ENCODE measurements around the gene GRID1. TPM values are rescaled to one million over a fixed set of nuclear protein-coding genes. Genes with fewer than 3 reads are reported as not detected.

Gene GRID1
- total RNA-seq, 1 donor: not detected

DNA sequence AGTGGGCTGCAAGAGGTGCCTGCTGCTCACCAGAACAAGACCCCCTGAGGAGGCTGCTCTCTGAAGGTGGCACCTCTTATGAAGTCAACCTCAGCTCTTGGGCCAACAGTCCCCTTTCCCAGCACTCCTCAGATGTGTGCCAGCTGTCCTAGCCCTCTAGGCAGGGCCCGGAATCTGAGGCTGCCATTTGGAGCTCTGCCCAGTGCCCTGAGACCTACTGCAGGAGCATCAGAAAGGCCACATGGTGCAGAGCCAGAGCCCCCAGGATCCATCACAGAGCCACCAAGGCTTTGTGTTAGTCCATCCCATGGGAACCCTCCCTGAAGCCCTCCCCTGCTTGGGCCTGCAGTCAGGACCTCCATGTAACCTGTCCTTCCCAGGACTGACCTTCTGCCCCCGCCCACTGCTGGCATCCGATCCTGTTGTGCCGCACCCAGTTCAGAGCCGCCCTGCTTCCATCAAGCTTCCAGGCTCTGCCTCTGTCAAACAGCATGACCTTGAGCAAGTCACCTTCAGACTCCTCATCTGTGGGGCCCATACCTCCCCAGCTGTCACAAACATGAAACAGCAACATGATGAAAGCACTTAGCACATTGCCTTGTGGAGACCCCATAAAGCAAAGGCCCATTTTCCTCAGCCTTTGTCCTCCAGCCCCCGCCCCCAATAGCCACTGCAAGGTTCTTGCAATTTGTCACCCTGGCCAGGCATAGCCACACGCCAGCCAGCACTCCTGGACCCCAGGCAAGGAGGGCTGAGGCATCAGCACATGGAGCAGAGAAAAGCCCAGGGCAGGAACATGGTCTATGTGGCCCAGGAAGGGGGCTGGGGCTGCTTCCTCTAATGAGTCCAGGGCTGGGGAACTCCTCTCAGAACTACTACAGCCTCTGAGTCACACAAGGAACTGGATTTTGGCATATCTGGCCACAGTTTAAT, 51.7 kb downstream of the GRID1 start:
- Histone ChIP-seq H3K9me3 (ENCODE audit: low read depth, low read length) (no peaks in the 10 kb centered on the region), H3K27me3 (ENCODE audit: insufficient read depth, low read length) (no peaks in the 10 kb centered on the region), H3K4me1 (ENCODE audit: insufficient read depth, low read length) (no peaks in the 10 kb centered on the region), H3K4me3 (ENCODE audit: low read length) (no peak overlapping the region)

DNA sequence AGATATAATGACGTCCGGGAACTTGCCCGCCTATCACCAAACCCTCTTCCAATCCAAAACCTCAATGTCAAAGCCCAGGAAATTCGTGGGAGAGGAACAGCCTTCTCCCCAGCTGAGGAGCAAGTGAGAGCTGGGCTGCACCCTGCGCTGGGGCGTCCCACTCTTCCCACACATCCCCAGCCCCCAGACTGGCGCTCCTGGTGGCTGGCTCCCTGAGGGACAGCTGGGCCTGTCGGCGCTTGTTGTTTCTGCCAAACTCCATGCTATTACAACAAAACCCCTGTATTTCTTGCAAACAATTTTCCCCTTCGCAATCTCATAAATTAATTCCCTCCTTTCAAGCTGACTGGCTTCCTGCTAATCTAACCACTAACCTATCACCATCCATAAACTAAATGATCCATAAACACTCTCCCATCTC, 53.0 kb downstream of the GRID1 start:
- Histone ChIP-seq H3K27me3 (ENCODE audit: insufficient read depth, low read length) (no peaks in the 10 kb centered on the region), H3K9me3 (ENCODE audit: low read depth, low read length) (no peaks in the 10 kb centered on the region), H3K4me3 (ENCODE audit: low read length) (no peak overlapping the region), H3K4me1 (ENCODE audit: insufficient read depth, low read length) (no peaks in the 10 kb centered on the region)

DNA sequence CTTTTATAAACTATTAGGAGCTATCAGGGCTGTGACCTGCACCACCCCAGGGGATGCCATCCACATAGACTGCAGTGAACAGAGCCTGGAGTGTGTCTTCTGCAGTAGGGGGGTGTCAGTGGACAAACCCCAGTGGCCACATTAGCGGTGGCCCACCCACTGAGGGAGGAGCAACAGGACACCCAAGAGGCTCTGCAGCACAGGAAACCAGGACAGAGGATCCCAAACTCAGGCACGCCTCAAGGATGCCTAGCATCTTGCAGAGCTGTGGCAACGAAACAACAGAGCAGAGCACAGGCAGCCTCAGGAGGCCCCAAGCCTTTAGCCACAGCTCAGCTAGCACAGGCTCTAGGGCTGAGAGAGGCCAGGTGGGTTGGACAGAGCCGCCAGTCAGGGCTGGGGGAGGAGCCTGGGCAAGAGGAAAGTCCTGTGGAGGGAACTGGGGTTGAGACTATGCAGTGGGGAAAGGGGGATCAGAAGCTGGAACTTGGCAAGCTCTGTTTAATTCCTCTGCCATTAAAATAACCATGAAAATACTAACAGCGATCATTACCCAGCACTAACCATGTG, 53.8 kb downstream of the GRID1 start:
- H3K4me3 ChIP-seq (ENCODE audit: low read length): no peak overlapping the region
- no peaks in the 10 kb centered on the region for H3K9me3 ChIP-seq (ENCODE audit: low read depth, low read length)
- no peaks in the 10 kb centered on the region for H3K27me3 ChIP-seq (ENCODE audit: insufficient read depth, low read length)
- H3K4me1 ChIP-seq (ENCODE audit: insufficient read depth, low read length): no peaks in the 10 kb centered on the region

DNA sequence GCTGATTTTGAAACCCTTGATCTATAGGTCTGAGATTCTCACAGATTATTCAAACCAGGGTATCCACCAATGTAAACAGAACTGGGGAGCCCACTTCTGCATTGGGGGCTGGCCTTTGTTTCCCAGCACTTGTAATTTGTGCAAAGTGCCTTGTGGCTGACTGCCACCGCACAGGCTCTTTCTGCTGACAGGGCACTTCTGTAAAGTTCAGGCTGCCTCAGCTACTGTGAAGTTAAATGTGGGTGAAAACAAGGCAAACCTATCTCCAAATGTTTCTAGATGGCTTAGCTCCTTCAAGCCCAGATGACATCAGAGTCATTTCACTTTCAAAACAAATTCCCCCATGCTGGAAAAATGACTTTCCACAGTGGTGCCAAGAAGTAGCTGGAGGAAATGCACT, 54.7 kb downstream of the GRID1 start:
- no peaks in the 10 kb centered on the region for H3K27me3 ChIP-seq (ENCODE audit: insufficient read depth, low read length)
- H3K4me3 ChIP-seq (ENCODE audit: low read length): no peak overlapping the region
- no peaks in the 10 kb centered on the region for H3K4me1 ChIP-seq (ENCODE audit: insufficient read depth, low read length)
- no peaks in the 10 kb centered on the region for H3K9me3 ChIP-seq (ENCODE audit: low read depth, low read length)

DNA sequence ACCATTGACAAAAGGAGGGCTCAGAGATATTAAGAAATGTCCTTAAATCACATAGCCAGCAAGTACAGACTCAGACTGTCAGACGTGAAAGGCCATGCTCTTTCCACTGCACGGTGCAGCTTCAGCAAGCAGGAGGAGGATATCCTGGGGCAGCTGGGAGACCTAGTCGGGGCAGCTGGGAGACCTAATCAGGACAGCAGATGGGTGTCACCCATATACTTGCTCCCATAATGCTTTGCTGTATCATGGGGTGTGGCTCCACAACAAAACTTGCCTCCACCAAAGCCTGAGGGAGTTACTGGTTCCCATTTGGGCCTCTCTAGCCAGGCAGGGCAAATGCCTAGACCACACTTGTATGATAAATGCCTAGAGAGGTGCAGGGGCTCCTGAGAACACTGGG, 55.4 kb downstream of the GRID1 start:
- Histone ChIP-seq H3K27me3 (ENCODE audit: insufficient read depth, low read length) (no peaks in the 10 kb centered on the region), H3K4me1 (ENCODE audit: insufficient read depth, low read length) (no peaks in the 10 kb centered on the region), H3K9me3 (ENCODE audit: low read depth, low read length) (no peaks in the 10 kb centered on the region), H3K4me3 (ENCODE audit: low read length) (no peak overlapping the region)

DNA sequence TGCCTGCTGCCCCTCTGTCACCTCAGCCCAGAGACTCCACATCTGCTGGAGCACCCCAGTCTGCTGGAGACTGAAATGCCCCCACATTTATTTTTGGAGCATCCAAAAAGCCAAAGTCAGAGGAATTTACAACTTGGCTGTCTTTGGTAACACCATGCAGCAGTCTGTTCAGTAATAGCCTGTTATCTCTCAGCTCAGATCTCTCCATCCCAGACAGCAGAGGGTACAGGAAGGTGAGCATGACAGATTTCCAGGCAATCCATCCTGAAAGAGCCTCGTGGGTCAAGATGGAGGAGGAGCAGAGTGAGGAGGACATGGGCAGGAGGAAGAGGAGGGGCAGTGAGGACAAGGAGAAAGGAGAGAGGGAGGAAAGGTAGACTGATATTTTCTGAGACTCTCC, 55.9 kb downstream of the GRID1 start:
- H3K4me1 ChIP-seq (ENCODE audit: insufficient read depth, low read length): no peaks in the 10 kb centered on the region
- no peaks in the 10 kb centered on the region for H3K9me3 ChIP-seq (ENCODE audit: low read depth, low read length)
- no peak overlapping the region for H3K4me3 ChIP-seq (ENCODE audit: low read length)
- no peaks in the 10 kb centered on the region for H3K27me3 ChIP-seq (ENCODE audit: insufficient read depth, low read length)

DNA sequence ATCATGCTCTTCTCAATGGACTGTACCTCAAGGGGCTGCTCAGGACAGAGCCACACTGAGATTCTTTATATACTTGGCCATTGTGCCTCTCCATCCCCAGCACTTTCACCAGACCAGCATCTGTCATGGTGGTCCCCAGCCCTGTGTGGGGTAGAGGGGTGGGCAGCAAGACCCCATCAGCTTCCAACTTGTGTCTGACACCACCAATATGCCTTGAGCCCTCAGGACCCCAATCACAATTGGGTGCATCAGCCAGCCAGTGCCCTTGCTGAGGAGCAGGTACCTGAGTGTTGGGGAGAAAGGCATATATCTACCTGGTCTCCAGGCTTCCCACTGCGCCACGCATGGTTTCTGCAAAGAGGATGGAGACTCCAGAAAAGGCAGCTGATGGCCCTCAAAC, 56.3 kb downstream of the GRID1 start:
- H3K27me3 ChIP-seq (ENCODE audit: insufficient read depth, low read length): no peaks in the 10 kb centered on the region
- H3K4me3 ChIP-seq (ENCODE audit: low read length): no peak overlapping the region
- H3K9me3 ChIP-seq (ENCODE audit: low read depth, low read length): no peaks in the 10 kb centered on the region
- H3K4me1 ChIP-seq (ENCODE audit: insufficient read depth, low read length): no peaks in the 10 kb centered on the region

DNA sequence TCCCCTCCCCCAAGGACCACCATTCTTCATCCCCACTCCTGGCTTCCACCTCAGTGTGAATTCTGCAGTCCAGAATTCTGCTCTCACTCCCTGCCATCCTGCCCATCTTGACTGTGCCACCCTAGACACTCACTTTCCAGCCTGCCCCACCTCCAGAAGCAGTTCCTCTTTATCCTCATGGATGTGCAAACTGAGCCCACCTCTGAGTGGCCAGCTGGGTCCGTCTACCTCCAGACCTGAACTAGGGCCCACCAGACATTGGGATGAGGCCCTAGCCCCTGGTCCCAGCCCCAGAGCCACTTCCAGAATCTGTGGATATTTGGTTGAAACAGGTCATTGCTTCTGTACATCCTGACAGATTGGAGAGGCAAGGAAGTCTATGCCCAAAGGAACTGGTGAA, 58.5 kb downstream of the GRID1 start:
- no peaks in the 10 kb centered on the region for H3K27me3 ChIP-seq (ENCODE audit: insufficient read depth, low read length)
- no peaks in the 10 kb centered on the region for H3K4me1 ChIP-seq (ENCODE audit: insufficient read depth, low read length)
- H3K9me3 ChIP-seq (ENCODE audit: low read depth, low read length): no peaks in the 10 kb centered on the region
- no peak overlapping the region for H3K4me3 ChIP-seq (ENCODE audit: low read length)

DNA sequence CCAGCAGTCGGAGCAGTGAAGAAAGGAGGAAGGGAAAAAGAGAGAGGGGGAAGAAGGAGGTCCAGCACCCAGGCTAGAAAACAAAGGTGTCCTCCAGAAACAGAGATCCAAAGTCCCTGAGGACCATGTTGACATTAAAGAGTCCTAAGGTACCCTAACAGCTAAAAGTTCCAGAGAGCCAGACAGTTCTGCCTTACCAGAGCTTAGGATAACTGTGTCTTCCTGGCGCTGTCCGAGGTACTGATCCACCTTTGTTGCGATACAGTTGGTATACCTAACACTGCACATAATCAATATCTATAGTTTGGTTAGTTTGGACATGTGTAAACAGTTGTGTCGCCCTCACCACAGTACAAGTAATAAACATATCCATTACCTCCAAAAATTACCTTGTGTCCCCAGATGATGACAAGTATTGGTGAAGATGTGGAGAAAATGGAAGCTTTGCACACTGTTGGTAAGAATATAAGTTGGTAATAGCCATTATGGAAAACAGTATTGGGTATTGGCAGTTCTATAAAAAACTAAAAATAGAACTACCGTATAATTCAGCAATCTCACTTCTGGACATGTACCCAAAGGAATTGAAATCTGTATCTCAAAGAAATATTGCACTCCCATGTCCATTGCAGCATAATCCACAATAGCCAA, 59.8 kb downstream of the GRID1 start:
- Histone ChIP-seq H3K9me3 (ENCODE audit: low read depth, low read length) (no peaks in the 10 kb centered on the region), H3K4me1 (ENCODE audit: insufficient read depth, low read length) (no peaks in the 10 kb centered on the region), H3K27me3 (ENCODE audit: insufficient read depth, low read length) (no peaks in the 10 kb centered on the region), H3K4me3 (ENCODE audit: low read length) (no peak overlapping the region)

DNA sequence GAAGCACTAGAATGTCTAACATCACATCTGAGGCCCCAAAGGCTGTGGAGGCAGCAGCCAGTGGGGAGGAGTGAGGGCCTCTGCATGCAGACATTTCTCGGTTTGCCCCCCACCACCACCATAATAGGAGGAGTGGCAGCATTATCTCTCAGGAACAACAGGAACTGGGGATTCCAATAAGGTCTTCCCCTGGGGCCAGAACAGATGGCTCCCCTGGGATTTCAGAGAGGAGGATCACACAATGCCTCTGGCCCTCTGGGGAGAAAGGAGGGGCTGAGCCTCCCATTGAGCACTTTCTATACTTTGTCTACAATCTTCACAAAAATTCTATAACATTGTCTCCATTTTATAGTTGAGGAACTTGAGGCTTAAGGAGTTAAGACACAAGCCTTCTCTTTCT, 61.1 kb downstream of the GRID1 start:
- H3K4me1 ChIP-seq (ENCODE audit: insufficient read depth, low read length): no peaks in the 10 kb centered on the region
- H3K9me3 ChIP-seq (ENCODE audit: low read depth, low read length): no peaks in the 10 kb centered on the region
- H3K27me3 ChIP-seq (ENCODE audit: insufficient read depth, low read length): no peaks in the 10 kb centered on the region
- no peak overlapping the region for H3K4me3 ChIP-seq (ENCODE audit: low read length)

DNA sequence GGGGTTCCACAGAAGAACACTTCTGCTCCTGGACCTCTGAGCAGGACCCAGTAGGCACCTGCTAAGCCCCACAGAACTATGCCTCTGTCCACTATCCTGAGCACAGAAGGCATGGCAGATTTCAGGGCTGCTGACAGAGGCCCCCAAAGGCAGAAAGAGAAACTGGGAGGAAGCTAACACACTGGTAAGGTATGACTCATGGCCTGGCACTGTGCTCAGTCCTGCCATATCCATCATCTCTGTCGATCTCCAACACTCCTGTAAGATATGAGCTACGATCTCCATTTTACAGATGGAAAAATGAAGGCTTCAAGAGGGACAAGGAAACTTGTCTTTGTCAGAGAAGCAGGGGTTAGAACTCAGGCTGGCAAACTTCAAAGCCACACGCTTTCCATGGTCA, 62.2 kb downstream of the GRID1 start:
- H3K9me3 ChIP-seq (ENCODE audit: low read depth, low read length): no peaks in the 10 kb centered on the region
- no peaks in the 10 kb centered on the region for H3K27me3 ChIP-seq (ENCODE audit: insufficient read depth, low read length)
- H3K4me3 ChIP-seq (ENCODE audit: low read length): no peak overlapping the region
- H3K4me1 ChIP-seq (ENCODE audit: insufficient read depth, low read length): no peaks in the 10 kb centered on the region

DNA sequence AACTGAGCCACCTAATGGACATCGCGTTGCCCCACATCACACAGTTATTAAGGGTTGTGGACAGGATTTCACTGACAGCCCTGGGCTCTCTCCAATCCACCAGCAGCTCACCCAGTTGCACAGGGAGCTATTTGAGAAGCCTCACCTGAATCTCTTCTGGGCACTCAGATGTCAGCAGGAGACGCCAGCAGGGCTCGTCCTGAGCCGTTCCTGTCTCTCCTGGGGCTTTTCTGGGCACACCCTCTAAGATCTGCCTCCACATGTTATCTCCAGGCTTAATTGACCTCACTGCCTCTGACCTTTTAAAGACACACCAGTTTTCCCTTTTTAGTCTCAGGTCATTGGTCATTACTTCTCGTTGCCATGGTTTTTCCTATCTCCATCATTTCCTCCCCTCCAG, 63.0 kb downstream of the GRID1 start:
- Histone ChIP-seq H3K27me3 (ENCODE audit: insufficient read depth, low read length) (no peaks in the 10 kb centered on the region), H3K9me3 (ENCODE audit: low read depth, low read length) (no peaks in the 10 kb centered on the region), H3K4me3 (ENCODE audit: low read length) (no peak overlapping the region), H3K4me1 (ENCODE audit: insufficient read depth, low read length) (no peaks in the 10 kb centered on the region)

DNA sequence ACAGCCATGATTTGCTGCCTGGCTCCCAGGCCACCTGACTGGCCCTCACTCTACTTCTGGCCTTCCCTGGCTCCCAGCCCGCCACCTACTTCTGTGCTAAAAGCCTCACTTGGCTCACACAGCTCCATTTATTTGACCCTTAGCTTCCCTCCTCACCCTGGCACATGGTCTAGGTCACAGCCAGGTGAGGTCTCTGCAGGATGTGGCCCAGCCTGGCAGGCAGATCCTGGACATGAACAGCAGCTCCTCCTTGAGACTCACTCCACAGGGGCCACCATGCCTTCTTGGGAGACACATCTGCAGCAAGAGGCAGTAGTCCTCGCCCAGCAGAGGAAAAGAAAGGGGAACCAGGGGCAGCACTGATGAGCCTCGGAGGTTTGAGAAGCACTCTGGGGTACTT, 64.6 kb downstream of the GRID1 start:
- Histone ChIP-seq H3K4me1 (ENCODE audit: insufficient read depth, low read length) (no peaks in the 10 kb centered on the region), H3K27me3 (ENCODE audit: insufficient read depth, low read length) (no peaks in the 10 kb centered on the region), H3K9me3 (ENCODE audit: low read depth, low read length) (no peaks in the 10 kb centered on the region), H3K4me3 (ENCODE audit: low read length) (no peak overlapping the region)

DNA sequence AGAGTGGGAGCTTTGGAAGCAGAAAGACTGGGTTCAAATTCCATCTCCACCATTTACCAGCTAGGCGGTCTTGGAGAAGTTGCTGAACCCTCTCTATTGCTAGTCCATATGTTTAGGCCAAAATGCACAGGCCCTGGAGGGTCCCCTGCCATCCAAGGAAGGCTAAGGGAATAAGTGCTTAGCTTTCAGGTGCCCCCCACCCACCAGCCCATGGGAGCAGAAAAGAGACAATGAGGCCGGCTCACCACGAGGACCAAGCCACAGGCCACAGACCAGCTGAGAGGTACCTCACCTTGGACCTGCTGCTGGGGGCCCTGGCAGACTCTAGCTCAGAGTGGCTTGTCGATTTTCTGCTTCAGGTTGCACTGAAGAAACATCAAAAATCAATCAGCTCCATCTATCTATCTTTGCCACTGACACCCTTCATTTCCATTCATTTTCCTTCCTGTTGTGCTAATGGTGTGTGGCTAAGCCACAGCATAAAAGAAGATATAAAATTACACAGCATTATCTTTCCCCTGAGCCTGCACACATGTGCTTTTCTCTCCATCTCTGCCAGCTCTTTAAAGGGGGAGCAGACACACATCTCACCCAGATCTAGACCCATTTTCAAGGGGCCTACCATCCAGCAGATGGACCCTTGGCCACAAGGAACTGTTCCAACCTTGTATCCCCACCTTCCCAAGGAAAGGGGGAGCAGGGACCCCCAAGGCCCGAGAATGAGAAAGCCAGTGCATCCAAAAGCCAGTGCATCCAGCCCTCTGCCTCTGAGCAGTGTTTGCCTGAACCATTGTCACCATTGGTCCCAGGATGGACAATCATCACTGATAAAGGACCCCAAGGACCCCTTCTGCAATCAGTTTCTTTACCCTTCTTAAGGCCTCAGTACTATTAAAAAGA, 65.4 kb downstream of the GRID1 start:
- Histone ChIP-seq H3K4me3 (ENCODE audit: low read length) (no peak overlapping the region), H3K9me3 (ENCODE audit: low read depth, low read length) (no peaks in the 10 kb centered on the region), H3K27me3 (ENCODE audit: insufficient read depth, low read length) (no peaks in the 10 kb centered on the region), H3K4me1 (ENCODE audit: insufficient read depth, low read length) (no peaks in the 10 kb centered on the region)
